Endometrial microvascular endothelial cells (primary cell): ENCODE results near the gene TOR1B. TPM values are rescaled to one million over a fixed set of nuclear protein-coding genes. Genes with fewer than 3 reads are reported as not detected.

Experiments
- total RNA-seq: library from RNA; depleted of rRNA; stranded (reverse); fragments of >200 nt; gene quantifications from one replicate; pipeline ENCODE4 v1.2.3, GENCODE V29; 2015; ENCODE audit errors: inconsistent ontology term

The TOR1B gene
- total RNA-seq, 1 donor from 2014 or later: 27.0 TPM

Other genes starting within 250 kb of the TOR1B start
- not detected for gene C9orf50, start 182.1 kb upstream of the TOR1B start, total RNA-seq
- 64.0 TPM for gene NTMT1, start 177.0 kb upstream of the TOR1B start, total RNA-seq
- 33.6 TPM for gene ASB6, start 161.0 kb upstream of the TOR1B start, total RNA-seq
- gene PRRX2, start 137.5 kb upstream of the TOR1B start, total RNA-seq: not detected
- gene PTGES, start 50.1 kb upstream of the TOR1B start, total RNA-seq: not detected
- gene TOR1A, start 21.0 kb downstream of the TOR1B start, total RNA-seq: 92.7 TPM
- 45.3 TPM for gene C9orf78, start 32.1 kb downstream of the TOR1B start, total RNA-seq
- 9.8 TPM for gene USP20, start 32.3 kb downstream of the TOR1B start, total RNA-seq
- 6.9 TPM for gene FNBP1, start 240.0 kb downstream of the TOR1B start, total RNA-seq